ENCODE measurements around the gene AZU1. TPM values are rescaled to one million over a fixed set of nuclear protein-coding genes. Genes with fewer than 3 reads are reported as not detected.

Gene AZU1
- total and polyA plus RNA-seq, 7 donors = 0.03 to 1.1 (median 0.36) TPM; not detected in 4

DNA sequence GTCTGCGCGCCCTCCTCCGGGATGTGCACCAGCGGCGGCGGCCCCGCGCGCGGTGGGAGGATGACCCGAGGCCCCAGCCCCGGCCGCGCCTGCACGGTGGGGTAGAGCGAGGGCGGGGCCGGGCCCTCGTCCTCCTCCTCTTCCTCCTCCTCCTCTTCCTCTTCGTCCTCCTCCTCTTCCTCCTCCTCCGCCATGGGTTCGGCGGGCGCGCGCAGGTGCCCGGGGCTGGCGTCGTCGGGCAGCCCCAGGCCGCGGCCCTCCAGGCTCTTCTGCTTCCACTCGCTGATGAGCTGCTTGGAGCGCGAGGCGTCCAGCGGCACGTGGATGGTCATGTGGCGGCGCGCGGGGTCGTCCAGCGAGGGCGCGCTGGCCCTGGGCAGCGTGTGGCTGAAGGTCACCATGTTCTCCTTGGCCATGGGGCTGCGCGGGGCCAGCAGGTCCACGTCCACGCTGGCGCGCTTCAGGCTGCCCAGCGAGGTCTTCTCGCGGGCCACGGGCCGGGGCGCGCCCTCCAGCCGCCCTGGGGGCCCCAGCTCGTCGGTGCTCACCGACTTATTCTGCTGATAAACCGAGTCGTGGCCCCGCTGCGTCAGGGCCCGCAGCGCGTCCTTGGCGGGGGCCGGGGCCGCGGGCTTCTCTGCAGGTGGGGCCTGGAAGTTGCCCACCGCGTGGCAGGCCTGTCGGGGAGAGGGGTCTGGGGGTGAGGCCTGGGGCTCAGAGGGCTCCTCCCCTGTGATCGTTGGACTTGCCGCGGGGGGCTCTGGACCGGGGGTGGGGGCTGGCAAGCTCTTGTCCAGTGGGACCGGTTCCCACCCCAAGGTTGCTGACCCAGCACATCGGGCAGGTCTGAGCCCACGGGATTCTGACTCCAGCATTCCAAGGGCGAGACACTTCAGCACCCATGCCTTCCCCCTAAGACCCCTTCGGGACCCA is 14.2 kb upstream of the AZU1 start:
- Histone ChIP-seq H3K4me1 (no peaks in the 10 kb centered on the region), H3K9me3 (no peaks in the 10 kb centered on the region), H3K27ac (no peak overlapping the region), H3K36me3 (peaks cover 27 to 47% (median 41%) of the 10 kb centered on the region in 4 donors), H3K4me3 (no peak overlapping the region), H3K27me3 (no peaks in the 10 kb centered on the region)
- TF ChIP-seq, protein P1, sequence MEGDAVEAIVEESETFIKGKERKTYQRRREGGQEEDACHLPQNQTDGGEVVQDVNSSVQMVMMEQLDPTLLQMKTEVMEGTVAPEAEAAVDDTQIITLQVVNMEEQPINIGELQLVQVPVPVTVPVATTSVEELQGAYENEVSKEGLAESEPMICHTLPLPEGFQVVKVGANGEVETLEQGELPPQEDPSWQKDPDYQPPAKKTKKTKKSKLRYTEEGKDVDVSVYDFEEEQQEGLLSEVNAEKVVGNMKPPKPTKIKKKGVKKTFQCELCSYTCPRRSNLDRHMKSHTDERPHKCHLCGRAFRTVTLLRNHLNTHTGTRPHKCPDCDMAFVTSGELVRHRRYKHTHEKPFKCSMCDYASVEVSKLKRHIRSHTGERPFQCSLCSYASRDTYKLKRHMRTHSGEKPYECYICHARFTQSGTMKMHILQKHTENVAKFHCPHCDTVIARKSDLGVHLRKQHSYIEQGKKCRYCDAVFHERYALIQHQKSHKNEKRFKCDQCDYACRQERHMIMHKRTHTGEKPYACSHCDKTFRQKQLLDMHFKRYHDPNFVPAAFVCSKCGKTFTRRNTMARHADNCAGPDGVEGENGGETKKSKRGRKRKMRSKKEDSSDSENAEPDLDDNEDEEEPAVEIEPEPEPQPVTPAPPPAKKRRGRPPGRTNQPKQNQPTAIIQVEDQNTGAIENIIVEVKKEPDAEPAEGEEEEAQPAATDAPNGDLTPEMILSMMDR (IDR thresholded peaks at IDR 0.05) = no peak
- no peak for TF ChIP-seq POLR2AphosphoS5 (IDR thresholded peaks at IDR 0.05)
- TF ChIP-seq POLR2A (IDR thresholded peaks at IDR 0.05) = no peak
- no peak for DNase-seq
- WGBS, 2 donors = 92 to 94% methylated on average over 87 of the region's 87 CpGs
- intact Hi-C loops (cut with DNase I) = no loop called here

- H3K27me3 ChIP-seq = no peaks in the 10 kb centered on the region
- intact Hi-C loops (cut with DNase I) = no loop called here
- no peaks in the 10 kb centered on the region for H3K9me3 ChIP-seq
- no peaks in the 10 kb centered on the region for H3K4me1 ChIP-seq
- TF ChIP-seq, protein P1 (IDR thresholded peaks at IDR 0.05) = no peak
- TF ChIP-seq POLR2A (IDR thresholded peaks at IDR 0.05) = no peak
- no peak for TF ChIP-seq EP300 (IDR thresholded peaks at IDR 0.05)
- peak in 2 of 4 donors; percentile 18 to 42 for TF ChIP-seq POLR2AphosphoS5 (IDR thresholded peaks at IDR 0.05)
- DNase-seq = no peak
- no peak overlapping the region for H3K27ac ChIP-seq
- WGBS, 2 donors = 83 to 90% methylated on average over 49 of the region's 49 CpGs
- no peak overlapping the region for H3K4me3 ChIP-seq
- H3K36me3 ChIP-seq = peaks cover 19 to 37% (median 32%) of the 10 kb centered on the region in 4 donors
Observed at GRCh38 chr19:814152-815078, 13.2 kb upstream of the AZU1 start.

GRCh38 chr19:815079-815774 is 12.4 kb upstream of the AZU1 start:
- TF ChIP-seq POLR2AphosphoS5 (IDR thresholded peaks at IDR 0.05) (peak in 1 of 4 donors; percentile 4), EP300 (IDR thresholded peaks at IDR 0.05) (no peak)
- TF ChIP-seq, protein P1 (IDR thresholded peaks at IDR 0.05) = no peak
- intact Hi-C loops (cut with DNase I) = no loop called here
- Histone ChIP-seq H3K27ac (no peak overlapping the region), H3K27me3 (no peaks in the 10 kb centered on the region), H3K9me3 (no peaks in the 10 kb centered on the region), H3K4me3 (no peak overlapping the region), H3K4me1 (no peaks in the 10 kb centered on the region), H3K36me3 (peaks cover 11 to 29% (median 24%) of the 10 kb centered on the region in 4 donors)
- DNase-seq = no peak
- WGBS, 2 donors = 89 to 96% methylated on average over 47 of the region's 47 CpGs

DNA sequence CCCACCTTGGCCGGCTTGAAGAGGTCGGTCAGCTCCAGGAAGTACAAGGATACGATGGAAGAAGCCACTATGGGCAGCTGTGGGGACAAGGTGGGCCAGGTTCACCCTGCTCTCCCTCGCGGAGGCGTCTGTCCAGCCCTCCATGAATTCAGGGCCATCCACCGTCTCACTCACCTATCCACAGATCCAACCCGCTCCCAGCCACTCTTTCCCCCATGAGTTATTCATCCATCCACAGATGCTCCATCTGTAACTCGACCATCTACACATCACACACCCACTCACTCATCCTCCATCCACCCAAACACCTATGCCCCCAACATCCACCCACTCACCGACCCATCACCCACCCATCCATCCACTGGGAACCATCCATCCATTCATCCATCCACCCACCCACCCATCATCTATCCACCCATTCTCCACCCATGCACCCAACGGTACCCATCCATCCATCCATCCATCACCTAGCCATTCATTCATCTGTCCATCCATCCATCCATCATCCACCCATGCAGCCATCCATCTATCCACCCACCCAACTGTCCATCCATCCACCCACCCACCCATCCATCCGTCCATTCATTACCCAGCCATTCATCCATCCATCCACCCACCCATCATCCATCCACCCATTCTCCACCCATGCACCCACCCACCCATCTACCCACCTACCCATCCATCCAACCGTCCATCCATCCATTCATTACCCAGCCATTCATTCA is 11.7 kb upstream of the AZU1 start:
- DNase-seq = no peak
- Histone ChIP-seq H3K9me3 (no peaks in the 10 kb centered on the region), H3K4me1 (no peaks in the 10 kb centered on the region), H3K27me3 (peaks cover under 1 to 3% (median 2%) of the 10 kb centered on the region in 3 donors), H3K27ac (no peak overlapping the region), H3K36me3 (peaks cover 6 to 22% (median 17%) of the 10 kb centered on the region in 4 donors), H3K4me3 (no peak overlapping the region)
- TF ChIP-seq, protein P1 (IDR thresholded peaks at IDR 0.05) = no peak
- TF ChIP-seq EP300 (IDR thresholded peaks at IDR 0.05) (no peak), POLR2A (IDR thresholded peaks at IDR 0.05) (no peak), POLR2AphosphoS5 (IDR thresholded peaks at IDR 0.05) (no peak)
- 94 to 95% methylated on average over 13 of the region's 13 CpGs for WGBS, 2 donors
- intact Hi-C loops (cut with DNase I) = no loop called here

All from sigmoid colon (tissue), 7 donors.